Left kidney (tissue), 2 donors: ENCODE measurements around the gene SNX27. TPM values are rescaled to one million over a fixed set of nuclear protein-coding genes. Genes with fewer than 3 reads are reported as not detected.

Source experiments
- DNase-seq: peaks from one replicate; pipeline ENCODE4 v3.0.0-alpha.2; 2013
- polyA plus RNA-seq: library from polyadenylated mRNA; unstranded; fragments of 120-200 nt; gene quantifications from one replicate; pipeline ENCODE4 v1.2.1, GENCODE V29; 2013; ENCODE audit not compliant: insufficient read length

Gene SNX27
- polyA plus RNA-seq, 1 donor = 29.5 TPM

GRCh38 chr1:151704246-151704645 is 92.4 kb downstream of the SNX27 start:
- no peak for DNase-seq

- no peak for DNase-seq
Observed at GRCh38 chr1:151705146-151705545, 93.3 kb downstream of the SNX27 start.

GRCh38 chr1:151705753-151706463 is 94.1 kb downstream of the SNX27 start:
- DNase-seq = no peak

GRCh38 chr1:151706464-151707415 is 94.9 kb downstream of the SNX27 start:
- DNase-seq = no peak

- DNase-seq = no peak
Observed at GRCh38 chr1:151707541-151708065, 95.8 kb downstream of the SNX27 start.

GRCh38 chr1:151708891-151709290 is 97.0 kb downstream of the SNX27 start:
- no peak for DNase-seq

GRCh38 chr1:151710187-151710840 is 98.5 kb downstream of the SNX27 start:
- DNase-seq = no peak

- no peak for DNase-seq
Observed at GRCh38 chr1:151711044-151711800, 99.4 kb downstream of the SNX27 start.

- no peak for DNase-seq
Observed at GRCh38 chr1:151711951-151712350, 100.1 kb downstream of the SNX27 start.

GRCh38 chr1:151713044-151713443 is 101.2 kb downstream of the SNX27 start:
- no peak for DNase-seq

- no peak for DNase-seq
Observed at GRCh38 chr1:151713874-151714273, 102.0 kb downstream of the SNX27 start.

- DNase-seq = no peak
Observed at GRCh38 chr1:151714820-151715725, 103.2 kb downstream of the SNX27 start.

GRCh38 chr1:151715726-151716404 is 104.0 kb downstream of the SNX27 start:
- no peak for DNase-seq

- DNase-seq = no peak
Observed at GRCh38 chr1:151716405-151716762, 104.5 kb downstream of the SNX27 start.

GRCh38 chr1:151716771-151717631 is 105.2 kb downstream of the SNX27 start, which contains the start of gene CELF3:
TSS of gene CELF3 (minus strand) at chr1:151716803. CDS start at chr1:151716020, 783 bp downstream.
- no peak for DNase-seq

- no peak for DNase-seq
Observed at GRCh38 chr1:151718011-151718431, 106.2 kb downstream of the SNX27 start.

- no peak for DNase-seq
Observed at GRCh38 chr1:151718666-151719065, 106.8 kb downstream of the SNX27 start.

GRCh38 chr1:151720125-151720524 is 108.3 kb downstream of the SNX27 start:
- DNase-seq = no peak

- no peak for DNase-seq
Observed at GRCh38 chr1:151720554-151720953, 108.7 kb downstream of the SNX27 start.
